ENCODE measurements around the gene EXOC1L.

DNA sequence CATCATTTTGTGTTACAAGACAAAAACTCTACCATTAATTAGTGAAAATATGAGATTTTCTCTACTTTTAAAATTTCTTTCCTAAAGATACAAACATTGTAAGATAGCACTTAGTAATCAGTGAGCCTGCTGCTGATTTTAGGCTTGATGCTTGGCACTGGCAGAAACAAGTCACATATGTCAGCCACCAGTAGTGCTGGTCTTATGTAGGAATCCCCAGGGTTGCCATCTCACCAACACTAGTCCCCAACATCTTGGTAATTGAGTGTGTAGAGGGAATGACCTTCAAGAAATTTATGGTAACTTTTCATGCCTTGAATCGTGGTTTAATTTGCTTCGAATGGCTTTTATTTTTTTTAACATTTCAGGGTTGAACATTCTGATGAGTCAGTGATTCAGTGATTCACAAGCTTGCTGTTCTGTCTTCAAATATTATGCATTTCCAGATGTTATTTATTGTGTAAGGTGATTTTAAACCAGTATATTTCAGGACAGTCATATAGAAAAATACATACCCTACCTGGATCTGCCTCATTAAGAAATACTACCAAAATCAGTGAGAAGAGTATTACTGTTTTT lies 45.7 kb downstream of the EXOC1L start:
- TF ChIP-seq, protein P1, sequence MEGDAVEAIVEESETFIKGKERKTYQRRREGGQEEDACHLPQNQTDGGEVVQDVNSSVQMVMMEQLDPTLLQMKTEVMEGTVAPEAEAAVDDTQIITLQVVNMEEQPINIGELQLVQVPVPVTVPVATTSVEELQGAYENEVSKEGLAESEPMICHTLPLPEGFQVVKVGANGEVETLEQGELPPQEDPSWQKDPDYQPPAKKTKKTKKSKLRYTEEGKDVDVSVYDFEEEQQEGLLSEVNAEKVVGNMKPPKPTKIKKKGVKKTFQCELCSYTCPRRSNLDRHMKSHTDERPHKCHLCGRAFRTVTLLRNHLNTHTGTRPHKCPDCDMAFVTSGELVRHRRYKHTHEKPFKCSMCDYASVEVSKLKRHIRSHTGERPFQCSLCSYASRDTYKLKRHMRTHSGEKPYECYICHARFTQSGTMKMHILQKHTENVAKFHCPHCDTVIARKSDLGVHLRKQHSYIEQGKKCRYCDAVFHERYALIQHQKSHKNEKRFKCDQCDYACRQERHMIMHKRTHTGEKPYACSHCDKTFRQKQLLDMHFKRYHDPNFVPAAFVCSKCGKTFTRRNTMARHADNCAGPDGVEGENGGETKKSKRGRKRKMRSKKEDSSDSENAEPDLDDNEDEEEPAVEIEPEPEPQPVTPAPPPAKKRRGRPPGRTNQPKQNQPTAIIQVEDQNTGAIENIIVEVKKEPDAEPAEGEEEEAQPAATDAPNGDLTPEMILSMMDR (IDR thresholded peaks at IDR 0.05; ENCODE audit: low read depth, low read length, poor library complexity, severe bottlenecking): no peak
- no peak for TF ChIP-seq EZH2phosphoT487 (IDR thresholded peaks at IDR 0.05; ENCODE audit: borderline replicate concordance, low read length)
